ENCODE results near the gene NQO1. TPM values are rescaled to one million over a fixed set of nuclear protein-coding genes. Genes with fewer than 3 reads are reported as not detected.
A peak's percentile ranks its signal among the peaks of the same experiment; 100 is the strongest.

Gene NQO1
- total RNA-seq, 2 experiments from 2014 or later, result 12.1 to 14.5 TPM

GRCh38 chr16:69727916-69728270 lies 1.5 kb upstream of the NQO1 start:
- H3K4me1 Mint-ChIP-seq, result peaks cover 29% of the 10 kb centered on the region
- ATAC-seq (ENCODE audit: low read depth), result no peak
- no peaks in the 10 kb centered on the region for H3K36me3 Mint-ChIP-seq
- H3K4me3 Mint-ChIP-seq, result peak overlapping the region; percentile 47
- POLR2A ChIA-PET, result interaction anchor here (1.1 to 4.3 kb wide), 2 partner anchors 26 to 34 kb away, joined by 3 to 50 read pairs; partner anchors contain the start of gene NOB1
- DNase-seq, result no peak
- H3K27me3 Mint-ChIP-seq, result no peaks in the 10 kb centered on the region
- H3K27ac Mint-ChIP-seq, result no peak overlapping the region
- H3K9me3 Mint-ChIP-seq, result no peaks in the 10 kb centered on the region

- peak overlapping the region; percentile 92 for H3K27ac Mint-ChIP-seq
- POLR2A ChIA-PET, result interaction anchor here (1.6 to 4.3 kb wide), 3 partner anchors 15 to 37 kb away, joined by 4 to 50 read pairs (median 20); partner anchors contain the start of genes NOB1 and WWP2
- no peak for DNase-seq
- ATAC-seq (ENCODE audit: low read depth), result no peak
- no peaks in the 10 kb centered on the region for H3K9me3 Mint-ChIP-seq
- H3K36me3 Mint-ChIP-seq, result no peaks in the 10 kb centered on the region
- H3K4me3 Mint-ChIP-seq, result peak overlapping the region; percentile 96
- no peaks in the 10 kb centered on the region for H3K27me3 Mint-ChIP-seq
- H3K4me1 Mint-ChIP-seq, result peaks cover 29% of the 10 kb centered on the region
Measured at GRCh38 chr16:69725480-69726312, 664 bp downstream of the NQO1 start.

- POLR2A ChIA-PET, result interaction anchor here (4.3 kb wide), 1 partner anchor 29 kb away, joined by 50 read pairs; the partner anchor contains the start of gene NOB1
- DNase-seq (no peak), ATAC-seq (ENCODE audit: low read depth) (no peak)
- no peak overlapping the region for H3K27ac Mint-ChIP-seq
- H3K4me3 Mint-ChIP-seq, result no peak overlapping the region
- H3K36me3 Mint-ChIP-seq, result no peaks in the 10 kb centered on the region
- H3K27me3 Mint-ChIP-seq, result no peaks in the 10 kb centered on the region
- H3K9me3 Mint-ChIP-seq, result no peaks in the 10 kb centered on the region
- peaks cover 29% of the 10 kb centered on the region for H3K4me1 Mint-ChIP-seq
Measured at GRCh38 chr16:69724981-69725479, 1.3 kb downstream of the NQO1 start.

GRCh38 chr16:69724414-69724873 lies 1.9 kb downstream of the NQO1 start:
- Mint-ChIP-seq H3K4me1 (peaks cover 29% of the 10 kb centered on the region), H3K36me3 (no peaks in the 10 kb centered on the region), H3K27ac (no peak overlapping the region), H3K27me3 (no peaks in the 10 kb centered on the region), H3K4me3 (no peak overlapping the region), H3K9me3 (no peaks in the 10 kb centered on the region)
- POLR2A ChIA-PET, result interaction anchor here (4.3 kb wide), 1 partner anchor 30 kb away, joined by 50 read pairs; the partner anchor contains the start of gene NOB1
- DNase-seq (no peak), ATAC-seq (ENCODE audit: low read depth) (no peak)

- ATAC-seq (ENCODE audit: low read depth) (no peak), DNase-seq (no peak)
- Mint-ChIP-seq H3K4me1 (peaks cover 14% of the 10 kb centered on the region), H3K4me3 (no peak overlapping the region), H3K27ac (no peak overlapping the region), H3K9me3 (no peaks in the 10 kb centered on the region), H3K36me3 (no peaks in the 10 kb centered on the region), H3K27me3 (no peaks in the 10 kb centered on the region)
- POLR2A ChIA-PET, result no interaction called here
Measured at GRCh38 chr16:69721441-69721957, 4.9 kb downstream of the NQO1 start.

- H3K27ac Mint-ChIP-seq, result no peak overlapping the region
- H3K27me3 Mint-ChIP-seq, result no peaks in the 10 kb centered on the region
- no peaks in the 10 kb centered on the region for H3K9me3 Mint-ChIP-seq
- H3K36me3 Mint-ChIP-seq, result no peaks in the 10 kb centered on the region
- POLR2A ChIA-PET, result no interaction called here
- no peak overlapping the region for H3K4me3 Mint-ChIP-seq
- ATAC-seq (ENCODE audit: low read depth) (no peak), DNase-seq (no peak)
- peaks cover 10% of the 10 kb centered on the region for H3K4me1 Mint-ChIP-seq
Measured at GRCh38 chr16:69720822-69721430, 5.4 kb downstream of the NQO1 start.

GRCh38 chr16:69718111-69718764 lies 8.1 kb downstream of the NQO1 start:
- Mint-ChIP-seq H3K4me3 (no peak overlapping the region), H3K27me3 (no peaks in the 10 kb centered on the region), H3K9me3 (no peaks in the 10 kb centered on the region), H3K4me1 (peaks cover 2% of the 10 kb centered on the region), H3K36me3 (no peaks in the 10 kb centered on the region), H3K27ac (no peak overlapping the region)
- DNase-seq, result no peak
- ATAC-seq (ENCODE audit: low read depth), result no peak
- POLR2A ChIA-PET, result interaction anchor here (1.4 kb wide), 1 partner anchor 36 kb away, joined by 3 read pairs; the partner anchor contains the start of gene NOB1

GRCh38 chr16:69717066-69717465 lies 9.3 kb downstream of the NQO1 start:
- DNase-seq, result no peak
- H3K36me3 Mint-ChIP-seq, result no peaks in the 10 kb centered on the region
- POLR2A ChIA-PET, result interaction anchor here (1.4 kb wide), 1 partner anchor 37 kb away, joined by 3 read pairs; the partner anchor contains the start of gene NOB1
- no peaks in the 10 kb centered on the region for H3K4me1 Mint-ChIP-seq
- H3K27me3 Mint-ChIP-seq, result no peaks in the 10 kb centered on the region
- no peak overlapping the region for H3K4me3 Mint-ChIP-seq
- H3K27ac Mint-ChIP-seq, result no peak overlapping the region
- no peaks in the 10 kb centered on the region for H3K9me3 Mint-ChIP-seq
- ATAC-seq (ENCODE audit: low read depth), result no peak

GRCh38 chr16:69712914-69713581 lies 13.3 kb downstream of the NQO1 start:
- no peak overlapping the region for H3K4me3 Mint-ChIP-seq
- DNase-seq (no peak), ATAC-seq (ENCODE audit: low read depth) (no peak)
- H3K27me3 Mint-ChIP-seq, result no peaks in the 10 kb centered on the region
- H3K9me3 Mint-ChIP-seq, result no peaks in the 10 kb centered on the region
- H3K4me1 Mint-ChIP-seq, result peaks cover 1% of the 10 kb centered on the region
- POLR2A ChIA-PET, result no interaction called here
- no peak overlapping the region for H3K27ac Mint-ChIP-seq
- peaks cover 3% of the 10 kb centered on the region for H3K36me3 Mint-ChIP-seq

GRCh38 chr16:69712277-69712676 lies 14.1 kb downstream of the NQO1 start:
- H3K27me3 Mint-ChIP-seq, result no peaks in the 10 kb centered on the region
- H3K27ac Mint-ChIP-seq, result no peak overlapping the region
- H3K4me1 Mint-ChIP-seq, result peaks cover 1% of the 10 kb centered on the region
- H3K4me3 Mint-ChIP-seq, result no peak overlapping the region
- no peaks in the 10 kb centered on the region for H3K9me3 Mint-ChIP-seq
- POLR2A ChIA-PET, result no interaction called here
- peaks cover 3% of the 10 kb centered on the region for H3K36me3 Mint-ChIP-seq
- no peak for DNase-seq
- no peak for ATAC-seq (ENCODE audit: low read depth)

- H3K9me3 Mint-ChIP-seq, result no peaks in the 10 kb centered on the region
- POLR2A ChIA-PET, result no interaction called here
- no peak for ATAC-seq (ENCODE audit: low read depth)
Measured at GRCh38 chr16:69711115-69711740, 15.1 kb downstream of the NQO1 start.

GRCh38 chr16:69709456-69710084 lies 16.8 kb downstream of the NQO1 start:
- no peak for DNase-seq
- no peaks in the 10 kb centered on the region for H3K9me3 Mint-ChIP-seq
- no peaks in the 10 kb centered on the region for H3K27me3 Mint-ChIP-seq
- H3K4me3 Mint-ChIP-seq, result no peak overlapping the region
- H3K4me1 Mint-ChIP-seq, result peaks cover 1% of the 10 kb centered on the region
- no peak for ATAC-seq (ENCODE audit: low read depth)
- H3K27ac Mint-ChIP-seq, result no peak overlapping the region
- POLR2A ChIA-PET, result interaction anchor here (0.5 to 1.0 kb wide), 3 partner anchors 45 to 140 kb away, joined by 3 to 9 read pairs (median 4); partner anchors contain the start of gene NOB1
- H3K36me3 Mint-ChIP-seq, result peaks cover 3% of the 10 kb centered on the region

More at GRCh38 chr16:69711115-69711740, 15.1 kb downstream of the NQO1 start:
- DNase-seq, result no peak
- peaks cover 3% of the 10 kb centered on the region for H3K36me3 Mint-ChIP-seq
- no peak overlapping the region for H3K4me3 Mint-ChIP-seq
- peaks cover 1% of the 10 kb centered on the region for H3K4me1 Mint-ChIP-seq
- no peaks in the 10 kb centered on the region for H3K27me3 Mint-ChIP-seq
- no peak overlapping the region for H3K27ac Mint-ChIP-seq

Data from activated naive CD8-positive, alpha-beta T cell treated with anti-CD3 and anti-CD28 coated beads, Interleukin-2, amount 10 ng/mL, durations not matched to agents 7 days and 5 days (primary cell).